GM13976 (cell line): ENCODE data around the gene SUMF1.

ENCODE experiments used
- DNase-seq: peaks from one replicate; pipeline ENCODE4 v3.0.0; 2012; ENCODE audit warnings: low spot score
- CTCF ChIP-seq: IDR thresholded peaks from 2 replicates; pipeline ENCODE4 v1.5.1; 2012; ENCODE audit warnings: borderline replicate concordance, mild to moderate bottlenecking; ENCODE audit not compliant: insufficient read depth; ENCODE audit errors: extremely low read depth, missing control alignments, control extremely low read depth
- in situ Hi-C: fragments of 300-500 bp; cut with MboI; formaldehyde crosslinking; loops from one replicate; pipeline ENCODE4 v1.12.0; 2022; ENCODE audit warnings: low sequenced_read_pairs, mixed read lengths, inconsistent platforms; ENCODE audit not compliant: unreplicated experiment

The SUMF1 gene

DNA sequence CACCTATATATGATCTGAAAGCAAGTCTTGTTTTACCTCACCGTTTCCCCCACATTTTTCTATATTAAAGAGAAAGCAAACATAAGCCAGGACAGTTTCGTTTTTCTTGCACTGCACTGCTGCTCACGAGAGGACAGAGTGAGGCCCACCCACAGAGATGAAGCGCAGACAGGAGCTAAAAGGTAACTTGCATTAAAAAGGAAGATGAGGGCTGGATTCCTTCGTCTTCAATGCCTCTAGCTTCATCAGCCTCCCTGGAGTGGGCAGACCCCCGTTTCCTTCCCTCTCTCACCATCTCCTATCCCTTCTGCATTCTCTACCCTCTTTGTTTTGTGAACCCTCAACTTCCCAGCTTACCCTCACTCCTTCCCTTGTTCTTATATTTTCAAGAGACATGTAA is 18.9 kb downstream of the SUMF1 start:
- TF ChIP-seq CTCF: no peak
- DNase-seq: no peak
- in situ Hi-C loops: no loop called here

GRCh38 chr3:4447295-4447999 is 19.6 kb downstream of the SUMF1 start:
- DNase-seq: no peak
- TF ChIP-seq CTCF: no peak
- in situ Hi-C loops: no loop called here

- TF ChIP-seq CTCF: no peak
- in situ Hi-C loops: no loop called here
- DNase-seq: no peak
Measured at GRCh38 chr3:4440951-4441350, 26.1 kb downstream of the SUMF1 start.

GRCh38 chr3:4438296-4438695 is 28.8 kb downstream of the SUMF1 start:
- TF ChIP-seq CTCF: no peak
- no peak for DNase-seq
- in situ Hi-C loops: no loop called here

- no peak for DNase-seq
- TF ChIP-seq CTCF: no peak
- in situ Hi-C loops: no loop called here
Measured at GRCh38 chr3:4432259-4432658, 34.8 kb downstream of the SUMF1 start.

GRCh38 chr3:4429648-4430350 is 37.3 kb downstream of the SUMF1 start:
- no peak for TF ChIP-seq CTCF
- DNase-seq: no peak
- in situ Hi-C loops: no loop called here

- DNase-seq: peak; percentile 34
- in situ Hi-C loops: no loop called here
- TF ChIP-seq CTCF: no peak
Measured at GRCh38 chr3:4426782-4427344, 40.2 kb downstream of the SUMF1 start.
